ENCODE results near the gene LAMB1. TPM values are rescaled to one million over a fixed set of nuclear protein-coding genes. Genes with fewer than 3 reads are reported as not detected.

The LAMB1 gene
- total and polyA plus RNA-seq, 2 of the 13 experiments (the other 11 are each of a cell fraction or from before 2014, with no cell fraction given) = 109 to 124 TPM

DNA sequence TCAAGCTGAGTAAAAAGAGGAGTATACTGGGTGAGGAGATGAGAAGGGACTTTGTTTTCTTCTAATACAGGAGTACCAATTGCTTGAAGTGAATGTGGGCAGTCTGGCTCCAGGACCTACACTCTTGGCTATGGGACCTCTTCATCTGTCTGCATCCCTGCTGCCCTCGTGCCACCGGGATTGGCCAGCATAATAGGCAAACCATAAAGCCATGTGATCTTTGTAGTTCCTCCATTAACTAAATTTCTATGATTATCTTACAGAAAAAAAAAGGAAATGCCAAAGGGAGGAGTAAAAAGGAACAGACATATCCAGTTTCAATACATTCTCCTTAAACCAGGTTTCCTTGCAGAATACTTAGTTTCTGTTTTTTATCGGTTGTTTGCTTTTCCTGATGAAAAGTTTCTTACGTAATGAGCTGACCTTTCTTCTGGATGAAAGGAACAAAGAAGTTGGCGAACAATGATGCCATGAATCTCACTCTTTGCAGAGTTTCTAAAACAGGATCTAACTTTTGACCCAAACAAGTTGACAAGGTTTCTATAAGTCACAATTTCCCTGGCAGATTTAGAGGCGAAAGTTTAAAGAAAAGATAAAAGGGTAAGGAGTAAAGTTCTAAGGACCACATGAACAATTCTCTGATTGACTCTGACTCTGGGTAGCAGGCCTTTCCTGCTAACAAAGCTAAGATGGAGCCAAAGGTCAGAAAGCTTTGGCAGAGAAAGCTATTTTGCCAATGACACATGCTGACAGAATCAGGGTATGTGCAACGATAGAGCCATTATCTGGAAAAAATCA is 54.1 kb downstream of the LAMB1 start (continued):
- no peak for TF ChIP-seq ZBTB40 (IDR thresholded peaks at IDR 0.05)
- no peak for TF ChIP-seq ZBTB40 (CRISPR knock-in tag; IDR thresholded peaks at IDR 0.05)
- TF ChIP-seq, protein P1, sequence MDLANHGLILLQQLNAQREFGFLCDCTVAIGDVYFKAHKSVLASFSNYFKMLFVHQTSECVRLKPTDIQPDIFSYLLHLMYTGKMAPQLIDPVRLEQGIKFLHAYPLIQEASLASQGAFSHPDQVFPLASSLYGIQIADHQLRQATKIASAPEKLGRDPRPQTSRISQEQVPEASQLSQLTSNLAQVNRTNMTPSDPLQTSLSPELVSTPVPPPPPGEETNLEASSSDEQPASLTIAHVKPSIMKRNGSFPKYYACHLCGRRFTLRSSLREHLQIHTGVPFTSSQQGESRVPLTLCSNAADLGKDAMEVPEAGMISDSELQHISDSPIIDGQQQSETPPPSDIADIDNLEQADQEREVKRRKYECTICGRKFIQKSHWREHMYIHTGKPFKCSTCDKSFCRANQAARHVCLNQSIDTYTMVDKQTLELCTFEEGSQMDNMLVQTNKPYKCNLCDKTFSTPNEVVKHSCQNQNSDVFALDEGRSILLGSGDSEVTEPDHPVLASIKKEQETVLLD (CRISPR knock-in tag; IDR thresholded peaks at IDR 0.05; ENCODE audit: low read depth) = no peak
- peak; percentile 65; the same call in 1 of the 2 replicates for TF ChIP-seq ARID5B (CRISPR knock-in tag; IDR thresholded peaks at IDR 0.05)
- TF ChIP-seq ZFAT (CRISPR knock-in tag; conservative IDR thresholded peaks at IDR 0.05) = no peak
- no peak for TF ChIP-seq ATF6 (CRISPR knock-in tag; conservative IDR thresholded peaks at IDR 0.05)
- peak; percentile 77 for TF ChIP-seq TCF7 (IDR thresholded peaks at IDR 0.05; ENCODE audit: low read depth)
- peak; percentile 43; the same call in 1 of the 2 replicates for TF ChIP-seq RCOR2 (CRISPR knock-in tag; IDR thresholded peaks at IDR 0.05)
- TF ChIP-seq ZNF644 (CRISPR knock-in tag; IDR thresholded peaks at IDR 0.05; ENCODE audit: low read depth) = 0 out of 2 replicates have a peak, but pooled peaks have one; percentile 18
- no peak for TF ChIP-seq POLR2G (IDR thresholded peaks at IDR 0.05; ENCODE audit: low read depth, low read length)
- peak; percentile 87 for TF ChIP-seq SOX5 (CRISPR knock-in tag; IDR thresholded peaks at IDR 0.05; ENCODE audit: borderline replicate concordance)
- TF ChIP-seq CREM (IDR thresholded peaks at IDR 0.05) = peak; percentile 76
- no peak for TF ChIP-seq CREM (CRISPR knock-in tag; IDR thresholded peaks at IDR 0.05)

Data from HepG2 (cell line).